Nucleus accumbens (tissue), 56 donors: ENCODE measurements around the gene SRCAP.
A peak's percentile ranks its signal among the peaks of the same experiment; 100 is the strongest.
"Not testable (repeated sequence)": the region's sequence is repeated elsewhere in the genome, so short reads cannot be mapped to it uniquely, and the experiment has no call there.

ENCODE experiments used
- DNase-seq, 56 donors: peaks; one replicate each; lab custom pipeline; 2025; lab: John Stamatoyannopoulos, UW

Gene SRCAP

GRCh38 chr16:30663038-30663437, 35.9 kb upstream of the SRCAP start:
- no peak for DNase-seq

DNA sequence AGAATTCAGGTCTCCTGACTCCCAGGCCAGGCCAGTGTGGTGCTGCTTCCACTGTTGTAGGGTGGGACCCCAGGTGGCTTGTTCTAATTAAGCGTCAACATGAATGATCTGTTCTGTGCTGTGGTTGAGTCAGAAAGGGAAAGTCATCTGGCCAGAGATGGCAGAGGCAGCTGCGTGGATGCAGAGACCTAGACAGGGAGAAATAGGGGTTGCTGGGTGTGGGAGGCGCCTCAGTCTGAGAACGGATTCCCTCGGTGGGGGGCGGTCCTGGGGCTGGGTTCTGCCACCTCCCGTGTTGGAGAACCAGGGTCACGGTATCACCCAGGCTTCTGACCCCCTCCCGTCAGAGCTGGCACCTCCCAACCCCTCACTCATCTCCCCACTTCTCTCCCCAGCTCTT, 35.2 kb upstream of the SRCAP start:
- peak in 2 of 56 donors; percentile 10 to 19 for DNase-seq

GRCh38 chr16:30664616-30665109, 34.3 kb upstream of the SRCAP start:
- DNase-seq, result no peak

DNA sequence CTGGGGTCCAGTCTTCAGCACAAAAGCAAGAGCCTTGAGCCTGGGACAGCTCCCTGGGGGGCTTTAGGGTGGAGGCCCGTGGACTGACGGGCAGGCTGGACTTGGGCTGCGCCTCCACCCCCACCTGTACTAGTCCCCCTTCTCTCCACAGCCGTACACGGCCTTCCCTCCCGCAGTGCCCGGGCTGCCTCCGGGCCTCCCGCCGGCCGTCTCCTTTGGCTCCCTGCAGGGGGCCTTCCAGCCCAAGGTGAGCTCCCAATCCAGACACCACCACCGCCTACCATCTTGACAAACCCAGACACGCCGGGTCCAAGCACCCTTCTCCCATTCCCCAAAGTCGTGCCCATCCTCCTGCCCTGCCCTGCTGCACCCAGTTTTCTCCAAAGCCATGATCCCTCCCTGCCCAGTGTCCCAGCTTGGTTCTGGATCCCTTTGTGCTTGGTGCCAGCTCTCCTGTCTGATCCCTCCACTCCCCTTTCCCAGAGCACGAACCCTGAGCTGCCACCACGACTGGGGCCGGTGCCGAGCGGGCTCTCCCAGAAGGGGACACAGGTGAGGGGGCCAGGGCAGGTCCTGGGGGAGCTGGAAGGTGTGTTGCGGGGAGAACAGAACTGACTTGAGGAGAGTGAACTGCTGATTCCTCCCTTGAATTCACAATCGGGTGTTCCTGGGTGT, 33.7 kb upstream of the SRCAP start:
- no peak for DNase-seq

- DNase-seq, result no peak
Measured at GRCh38 chr16:30665830-30666190, 33.2 kb upstream of the SRCAP start.

DNA sequence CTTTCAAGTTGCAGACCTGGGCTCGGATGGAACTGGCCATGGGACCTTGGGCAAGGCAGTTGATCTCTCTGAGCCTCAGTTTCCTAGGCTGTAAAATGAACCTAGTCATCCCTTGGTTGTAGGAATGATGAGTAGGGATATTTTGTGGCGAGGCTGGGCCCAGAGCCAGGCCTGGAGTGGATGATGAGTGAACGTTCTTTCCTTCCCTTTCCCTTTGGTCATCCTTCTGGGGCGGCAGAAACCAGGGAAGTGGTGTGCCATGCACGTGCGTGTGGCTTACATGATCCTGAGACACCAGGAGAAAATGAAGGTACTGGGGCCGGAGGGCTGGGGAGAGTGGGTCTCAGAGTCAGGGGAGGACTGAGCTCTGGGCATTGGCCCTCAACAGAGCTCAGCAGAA, 32.3 kb upstream of the SRCAP start:
- no peak for DNase-seq

GRCh38 chr16:30667361-30667905, 31.5 kb upstream of the SRCAP start:
- no peak for DNase-seq

- DNase-seq, result no peak
Measured at GRCh38 chr16:30668393-30668792, 30.6 kb upstream of the SRCAP start.

GRCh38 chr16:30669026-30669902, 29.7 kb upstream of the SRCAP start:
- no peak for DNase-seq

DNA sequence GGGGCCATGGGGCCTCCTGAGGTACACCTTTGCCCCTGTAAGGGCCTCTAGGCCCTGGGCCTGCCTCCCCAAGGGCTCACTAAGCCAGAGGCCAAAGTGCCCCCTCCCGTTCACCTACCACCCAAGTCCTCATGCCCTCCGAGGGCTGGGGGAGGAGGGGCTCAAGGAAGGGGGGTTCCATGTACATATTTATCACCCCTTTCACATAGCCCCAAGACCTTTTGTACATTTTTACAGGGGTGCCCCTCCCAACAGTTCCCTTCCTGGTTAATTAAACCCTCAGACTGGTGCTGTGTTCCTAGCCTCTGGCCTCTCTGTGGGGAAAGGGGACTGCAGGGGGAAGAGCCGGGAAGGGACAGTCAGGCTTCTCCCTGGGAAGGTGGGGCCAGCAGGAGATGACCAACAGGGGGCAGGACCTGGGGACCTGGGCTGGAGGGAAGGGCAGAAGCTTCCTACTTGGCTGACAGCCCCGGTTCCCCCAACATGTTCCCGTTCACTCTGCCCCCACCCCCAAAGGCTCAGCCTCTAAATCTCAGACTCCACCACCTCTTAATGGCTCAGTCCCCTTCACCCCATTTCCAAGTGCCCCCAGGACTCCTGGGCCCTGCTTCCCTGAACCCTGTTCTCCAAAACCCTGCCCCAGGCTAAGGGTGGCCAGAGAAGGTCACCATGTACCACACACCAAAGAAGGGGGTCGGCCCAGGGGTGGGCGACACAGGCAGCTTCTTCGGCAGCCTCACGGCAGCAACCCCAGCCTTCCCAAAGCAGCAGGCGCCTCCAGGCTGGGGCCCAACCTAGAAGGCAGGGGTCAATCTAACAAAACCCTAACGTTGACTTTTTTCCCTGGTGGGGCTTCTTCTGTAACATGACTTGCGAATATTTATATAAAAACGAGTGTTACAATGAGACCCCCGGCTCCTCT, 28.8 kb upstream of the SRCAP start:
- no peak for DNase-seq

- no peak for DNase-seq
Measured at GRCh38 chr16:30675143-30675542, 23.8 kb upstream of the SRCAP start.

GRCh38 chr16:30677931-30678585, 20.9 kb upstream of the SRCAP start:
- no peak for DNase-seq

GRCh38 chr16:30678586-30678970, 20.4 kb upstream of the SRCAP start:
- DNase-seq, result no peak

DNA sequence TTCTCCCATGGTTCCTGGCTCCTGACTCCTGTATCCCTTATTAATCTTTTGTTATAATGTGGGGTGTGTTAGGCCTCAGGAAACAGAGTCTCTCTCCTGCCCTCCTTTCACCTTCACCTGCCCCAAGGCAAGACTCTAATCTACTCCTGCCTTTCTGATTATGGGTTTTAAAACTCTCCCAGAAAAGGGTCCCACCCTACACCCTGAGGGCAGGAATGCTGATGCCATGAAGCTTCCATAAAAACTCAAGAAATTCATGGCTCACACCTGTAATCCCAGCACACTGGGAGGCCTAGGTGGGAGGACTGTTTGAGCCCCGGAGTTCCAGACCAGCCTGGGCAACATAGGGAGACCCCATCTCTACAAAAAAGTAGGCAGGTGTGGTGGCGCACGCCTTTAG, 18.6 kb upstream of the SRCAP start:
- no peak for DNase-seq

- no peak for DNase-seq
Measured at GRCh38 chr16:30688701-30689100, 10.3 kb upstream of the SRCAP start.

DNA sequence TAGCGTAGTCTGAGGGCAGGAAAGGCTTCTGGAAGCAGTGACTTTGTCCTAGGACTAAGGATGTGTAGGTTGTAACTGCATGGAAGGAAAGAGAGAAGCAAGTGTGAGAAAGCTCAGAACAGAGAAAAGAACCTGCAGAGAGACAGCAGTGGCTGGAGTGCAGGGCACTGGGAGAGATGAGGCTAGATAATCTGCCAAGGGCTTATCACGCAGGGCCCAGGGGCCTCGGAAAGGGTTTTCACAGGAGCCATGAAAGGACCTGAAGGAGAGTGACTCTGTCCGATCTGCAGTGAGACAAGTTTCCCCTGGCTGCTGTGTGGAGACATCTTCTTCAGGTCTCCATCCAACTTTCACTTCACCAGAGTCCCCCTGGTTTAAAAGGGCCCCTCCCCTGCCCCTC, 7.1 kb upstream of the SRCAP start:
- no peak for DNase-seq

DNA sequence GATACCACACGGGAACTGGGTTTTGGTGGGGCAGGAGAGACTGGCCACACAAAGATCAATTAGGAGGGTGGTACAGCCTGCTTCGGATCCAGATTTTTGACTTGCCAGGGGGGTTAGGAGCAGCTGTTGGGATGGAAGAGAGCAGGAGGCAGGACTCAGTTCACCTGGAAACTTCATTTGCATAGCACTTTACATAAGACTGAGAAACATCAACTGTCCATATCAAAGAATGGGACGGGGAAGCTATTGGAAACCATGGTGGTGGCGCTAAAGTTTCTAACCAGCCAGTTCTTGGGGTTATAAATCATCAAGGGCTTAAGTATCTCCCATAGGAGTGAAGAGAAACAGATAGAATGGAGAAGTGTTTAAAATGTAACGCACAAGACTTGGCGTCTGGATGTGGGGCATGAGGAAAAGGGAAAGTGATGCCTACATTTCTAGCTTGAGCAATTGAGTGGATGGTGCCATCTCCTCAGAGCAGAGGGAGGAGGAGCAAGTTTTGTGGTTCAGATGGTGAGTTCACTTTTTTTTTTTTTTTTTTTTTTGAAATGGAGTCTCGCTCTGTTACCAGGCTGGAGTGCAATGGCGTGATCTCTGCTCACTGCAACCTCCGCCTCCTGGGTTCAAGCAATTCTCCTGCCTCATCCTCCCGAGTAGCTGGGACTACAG, 6.4 kb upstream of the SRCAP start:
- no peak for DNase-seq

GRCh38 chr16:30694926-30695693, 3.9 kb upstream of the SRCAP start:
- DNase-seq, result no peak

DNA sequence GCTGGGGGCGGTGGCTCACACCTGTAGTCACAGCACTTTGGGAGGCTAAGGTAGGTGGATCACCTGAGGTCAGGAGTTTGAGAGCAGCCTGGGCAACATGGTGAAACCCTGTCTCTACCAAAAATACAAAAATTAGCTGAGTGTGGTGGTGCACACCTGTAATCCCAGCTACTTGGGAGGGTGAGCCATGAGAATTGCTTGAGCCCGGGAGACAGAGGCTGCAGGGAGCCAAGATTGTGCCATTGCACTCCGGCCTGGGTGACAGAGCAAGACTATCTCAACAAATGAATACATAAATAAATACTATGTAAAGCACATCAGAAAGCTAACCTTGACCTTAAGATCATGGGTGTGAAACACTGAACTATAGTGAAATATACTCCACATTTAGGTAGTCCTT, 2.3 kb upstream of the SRCAP start:
- DNase-seq, result not testable (repeated sequence)
